Measurements from ENCODE around the gene ANTXRL. TPM values are rescaled to one million over a fixed set of nuclear protein-coding genes. Genes with fewer than 3 reads are reported as not detected.
"Not testable (repeated sequence)": the region's sequence is repeated elsewhere in the genome, so short reads cannot be mapped to it uniquely, and the experiment has no call there.

Gene ANTXRL
- total RNA-seq, 1 experiment from 2014 or later = not detected

- no TSS peak for BruUV-seq (replicated peaks)
- Histone ChIP-seq H3F3A (ENCODE audit: low read length, unreplicated experiment) (no peaks in the 10 kb centered on the region), H3K4me3 (ENCODE audit: low read length) (no peak overlapping the region), H3K4me2 (ENCODE audit: low read length) (no peak overlapping the region), H3K27me3 (ENCODE audit: low read length) (0 out of 2 replicates have a peak, but pooled peaks cover under 1% of the 10 kb centered on the region), H3K4me1 (ENCODE audit: insufficient read depth, low read length) (no peaks in the 10 kb centered on the region), H2AFZ (ENCODE audit: low read length) (no peak overlapping the region), H3K9ac (ENCODE audit: low read length) (no peak overlapping the region), H3K79me2 (ENCODE audit: low read length) (no peaks in the 10 kb centered on the region), H4K20me1 (ENCODE audit: low read length) (no peaks in the 10 kb centered on the region), H3K27ac (ENCODE audit: low read length) (no peak overlapping the region), H3K9me3 (ENCODE audit: low read length) (no peaks in the 10 kb centered on the region), H3K9me2 (replicated peaks; ENCODE audit: low read length) (no peaks in the 10 kb centered on the region), H3K36me3 (ENCODE audit: low read depth, low read length) (no peaks in the 10 kb centered on the region)
- DNase-seq (no peak), ATAC-seq (no peak)
- intact Hi-C loops (cut with micrococcal nuclease) = no loop called here
- TF ChIP-seq EZH2 (IDR thresholded peaks at IDR 0.05; ENCODE audit: low read length, unreplicated experiment) = no peak
- no peak for TF ChIP-seq CTCF (conservative IDR thresholded peaks at IDR 0.05; ENCODE audit: low read depth, low read length)
- no peak for TF ChIP-seq EZH2phosphoT487 (IDR thresholded peaks at IDR 0.05; ENCODE audit: borderline replicate concordance, low read length)
- ChIA-PET POLR2A (ENCODE audit: unreplicated experiment) (no interaction called here), CTCF (no interaction called here)
Measured at GRCh38 chr10:46248651-46249146, 38.1 kb upstream of the ANTXRL start.

GRCh38 chr10:46249617-46250344 is 37.0 kb upstream of the ANTXRL start:
- BruUV-seq (replicated peaks); H3K9me2 ChIP-seq (replicated peaks; ENCODE audit: low read length); H3K4me2 ChIP-seq (ENCODE audit: low read length); DNase-seq; intact Hi-C loops (cut with micrococcal nuclease); ATAC-seq; H2AFZ ChIP-seq (ENCODE audit: low read length); H3K27ac ChIP-seq (ENCODE audit: low read length); CTCF ChIA-PET; H3K4me1 ChIP-seq (ENCODE audit: insufficient read depth, low read length); H3F3A ChIP-seq (ENCODE audit: low read length, unreplicated experiment); H3K27me3 ChIP-seq (ENCODE audit: low read length); H3K36me3 ChIP-seq (ENCODE audit: low read depth, low read length); H3K4me3 ChIP-seq (ENCODE audit: low read length); H3K9ac ChIP-seq (ENCODE audit: low read length); POLR2A ChIA-PET (ENCODE audit: unreplicated experiment); H3K9me3 ChIP-seq (ENCODE audit: low read length); H4K20me1 ChIP-seq (ENCODE audit: low read length); H3K79me2 ChIP-seq (ENCODE audit: low read length): not testable (repeated sequence)

GRCh38 chr10:46250481-46250880 is 36.3 kb upstream of the ANTXRL start:
- H3K27ac ChIP-seq (ENCODE audit: low read length) = no peak overlapping the region
- intact Hi-C loops (cut with micrococcal nuclease) = no loop called here

More at GRCh38 chr10:46250481-46250880, 36.3 kb upstream of the ANTXRL start:
- Histone ChIP-seq H3K9ac (ENCODE audit: low read length) (no peak overlapping the region), H3K27me3 (ENCODE audit: low read length) (no peaks in the 10 kb centered on the region), H3F3A (ENCODE audit: low read length, unreplicated experiment) (no peaks in the 10 kb centered on the region), H3K36me3 (ENCODE audit: low read depth, low read length) (no peaks in the 10 kb centered on the region), H3K4me1 (ENCODE audit: insufficient read depth, low read length) (no peaks in the 10 kb centered on the region), H3K79me2 (ENCODE audit: low read length) (no peaks in the 10 kb centered on the region), H4K20me1 (ENCODE audit: low read length) (no peaks in the 10 kb centered on the region), H3K4me2 (ENCODE audit: low read length) (no peak overlapping the region), H3K9me3 (ENCODE audit: low read length) (no peaks in the 10 kb centered on the region), H3K4me3 (ENCODE audit: low read length) (no peak overlapping the region), H3K9me2 (replicated peaks; ENCODE audit: low read length) (no peaks in the 10 kb centered on the region), H2AFZ (ENCODE audit: low read length) (no peak overlapping the region)
- TF ChIP-seq EZH2 (IDR thresholded peaks at IDR 0.05; ENCODE audit: low read length, unreplicated experiment) = no peak
- no peak for TF ChIP-seq CTCF (conservative IDR thresholded peaks at IDR 0.05; ENCODE audit: low read depth, low read length)
- TF ChIP-seq EZH2phosphoT487 (IDR thresholded peaks at IDR 0.05; ENCODE audit: borderline replicate concordance, low read length) = no peak
- ChIA-PET POLR2A (ENCODE audit: unreplicated experiment) (no interaction called here), CTCF (no interaction called here)
- DNase-seq (no peak), ATAC-seq (no peak)
- BruUV-seq (replicated peaks) = no TSS peak

Data from PC-3 (cell line).